Measurements from ENCODE around the gene GOSR2. TPM values are rescaled to one million over a fixed set of nuclear protein-coding genes. Genes with fewer than 3 reads are reported as not detected.

The GOSR2 gene
- total and polyA plus RNA-seq, 2 donors from 2014 or later, result 61.4 to 68.2 TPM

DNA sequence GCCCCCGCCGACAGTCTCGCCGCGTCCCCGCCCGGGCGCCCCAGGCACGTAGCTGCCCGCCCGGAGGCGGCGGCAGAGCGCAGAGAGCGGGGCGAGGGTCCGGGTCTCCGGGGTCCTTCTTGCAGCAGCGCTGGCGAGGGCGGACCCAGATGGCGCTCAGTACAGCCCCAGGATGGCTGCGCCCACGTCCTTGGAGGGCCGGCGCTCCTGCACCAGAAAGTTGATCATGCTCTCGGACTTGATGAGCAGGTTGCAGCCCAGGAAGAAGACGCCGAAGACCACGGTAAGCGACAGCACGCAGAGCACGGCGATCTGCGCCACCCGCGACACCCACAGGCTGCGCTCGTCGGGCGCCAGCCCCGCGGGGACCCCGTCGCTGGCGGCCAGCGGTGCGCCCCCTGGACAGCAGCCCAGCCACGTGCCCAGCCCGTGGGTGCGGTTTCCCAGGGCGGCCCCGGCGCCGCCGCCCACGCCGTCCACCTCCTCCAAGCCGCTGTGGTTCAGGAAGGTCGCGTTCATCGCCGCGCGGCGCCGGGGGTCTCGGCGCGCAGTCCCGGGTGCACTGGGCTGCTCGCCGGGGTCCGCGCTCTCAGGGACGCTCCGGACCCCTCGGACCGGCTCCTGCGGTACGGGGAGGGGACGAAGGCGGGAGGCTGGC lies 55.7 kb downstream of the GOSR2 start:
- Histone ChIP-seq H3K36me3 (ENCODE audit: control insufficient read depth in 2 of 3, insufficient read depth in 3 of 3, low read length in 3 of 3) (no peaks in the 10 kb centered on the region), H3K4me1 (ENCODE audit: control insufficient read depth in 2 of 3, insufficient read depth in 2 of 3, low read depth in 1 of 3, low read length in 3 of 3) (peaks cover 0 to 8% (median 0%) of the 10 kb centered on the region in 3 donors), H3K4me3 (ENCODE audit: low read length in 3 of 3) (peak overlapping the region in 1 of 3 donors; percentile 52), H3K27ac (ENCODE audit: low read depth in 2 of 2, low read length in 2 of 2) (no peak overlapping the region), H3K9me3 (ENCODE audit: control insufficient read depth in 2 of 3, insufficient read depth in 1 of 3, low read length in 3 of 3) (no peaks in the 10 kb centered on the region), H3K27me3 (ENCODE audit: control insufficient read depth, insufficient read depth, low read length) (peaks cover 21% of the 10 kb centered on the region), H3K9ac (ENCODE audit: low read length in 3 of 3) (no peak overlapping the region)
- DNase-seq (peak in 3 of 5 donors; percentile 17 to 81 (median 50)), FAIRE-seq (no peak)
- intact Hi-C loops (cut with DNase I), result no loop called here
- TF ChIP-seq, protein P1, sequence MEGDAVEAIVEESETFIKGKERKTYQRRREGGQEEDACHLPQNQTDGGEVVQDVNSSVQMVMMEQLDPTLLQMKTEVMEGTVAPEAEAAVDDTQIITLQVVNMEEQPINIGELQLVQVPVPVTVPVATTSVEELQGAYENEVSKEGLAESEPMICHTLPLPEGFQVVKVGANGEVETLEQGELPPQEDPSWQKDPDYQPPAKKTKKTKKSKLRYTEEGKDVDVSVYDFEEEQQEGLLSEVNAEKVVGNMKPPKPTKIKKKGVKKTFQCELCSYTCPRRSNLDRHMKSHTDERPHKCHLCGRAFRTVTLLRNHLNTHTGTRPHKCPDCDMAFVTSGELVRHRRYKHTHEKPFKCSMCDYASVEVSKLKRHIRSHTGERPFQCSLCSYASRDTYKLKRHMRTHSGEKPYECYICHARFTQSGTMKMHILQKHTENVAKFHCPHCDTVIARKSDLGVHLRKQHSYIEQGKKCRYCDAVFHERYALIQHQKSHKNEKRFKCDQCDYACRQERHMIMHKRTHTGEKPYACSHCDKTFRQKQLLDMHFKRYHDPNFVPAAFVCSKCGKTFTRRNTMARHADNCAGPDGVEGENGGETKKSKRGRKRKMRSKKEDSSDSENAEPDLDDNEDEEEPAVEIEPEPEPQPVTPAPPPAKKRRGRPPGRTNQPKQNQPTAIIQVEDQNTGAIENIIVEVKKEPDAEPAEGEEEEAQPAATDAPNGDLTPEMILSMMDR (IDR thresholded peaks at IDR 0.05; ENCODE audit: borderline replicate concordance, extremely low read depth, insufficient read depth), result no peak

DNA sequence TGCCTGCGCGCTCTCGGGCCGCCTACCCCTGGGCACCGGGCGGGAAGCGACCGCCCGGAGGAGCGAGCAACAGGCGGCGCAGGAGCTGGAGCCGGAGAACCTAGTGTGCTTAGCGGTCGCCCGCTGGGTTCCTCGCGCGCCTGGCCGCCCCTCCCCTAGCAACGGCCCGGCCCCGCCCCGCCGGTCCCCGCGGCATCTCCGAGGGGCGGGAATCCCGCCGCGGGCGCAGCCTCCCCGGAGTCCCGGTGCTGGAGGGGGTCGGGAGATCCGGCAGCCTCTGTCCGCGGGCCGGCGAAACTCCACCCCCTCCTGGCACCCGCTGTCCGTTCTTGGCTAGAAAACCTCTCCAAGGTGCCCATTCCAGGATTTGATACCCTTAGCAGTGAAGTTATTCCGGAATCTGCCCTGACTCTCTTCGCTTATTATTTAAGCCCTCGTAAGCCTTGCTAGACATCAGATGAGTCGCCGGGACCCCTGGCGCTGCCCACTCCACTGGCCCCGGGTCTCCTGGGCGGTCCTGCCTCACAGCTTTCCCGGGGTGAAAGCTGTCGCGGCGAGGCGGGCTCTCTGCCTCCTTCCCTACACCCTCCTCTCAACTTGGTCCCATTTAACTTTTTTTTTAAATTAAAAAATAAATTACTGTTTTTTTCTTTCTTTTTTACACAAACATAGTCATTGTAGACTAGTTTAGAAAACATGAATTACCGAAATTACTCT lies 56.3 kb downstream of the GOSR2 start, which contains the start of gene RPRML:
RPRML (minus strand) TSS at position 107 of the 717 bp plus-strand sequence. CDS start 246 bp downstream, outside the sequence.
- Histone ChIP-seq H3K36me3 (ENCODE audit: control insufficient read depth in 2 of 3, insufficient read depth in 3 of 3, low read length in 3 of 3) (no peaks in the 10 kb centered on the region), H3K4me1 (ENCODE audit: control insufficient read depth in 2 of 3, insufficient read depth in 2 of 3, low read depth in 1 of 3, low read length in 3 of 3) (peaks cover 0 to 8% (median 0%) of the 10 kb centered on the region in 3 donors), H3K27ac (ENCODE audit: low read depth in 2 of 2, low read length in 2 of 2) (no peak within 1 kb of the TSS), H3K9me3 (ENCODE audit: control insufficient read depth in 2 of 3, insufficient read depth in 1 of 3, low read length in 3 of 3) (no peaks in the 10 kb centered on the region), H3K9ac (ENCODE audit: low read length in 3 of 3) (no peak within 1 kb of the TSS), H3K4me3 (ENCODE audit: low read length in 3 of 3) (peak within 1 kb of the TSS in 1 of 3 donors; percentile 52), H3K27me3 (ENCODE audit: control insufficient read depth, insufficient read depth, low read length) (peaks cover 21% of the 10 kb centered on the region)
- DNase-seq, result peak; percentile 33 to 81 (median 47)
- FAIRE-seq, result no peak
- intact Hi-C loops (cut with DNase I), result no loop called here
- TF ChIP-seq, protein P1 (IDR thresholded peaks at IDR 0.05; ENCODE audit: borderline replicate concordance, extremely low read depth, insufficient read depth), result no peak

DNA sequence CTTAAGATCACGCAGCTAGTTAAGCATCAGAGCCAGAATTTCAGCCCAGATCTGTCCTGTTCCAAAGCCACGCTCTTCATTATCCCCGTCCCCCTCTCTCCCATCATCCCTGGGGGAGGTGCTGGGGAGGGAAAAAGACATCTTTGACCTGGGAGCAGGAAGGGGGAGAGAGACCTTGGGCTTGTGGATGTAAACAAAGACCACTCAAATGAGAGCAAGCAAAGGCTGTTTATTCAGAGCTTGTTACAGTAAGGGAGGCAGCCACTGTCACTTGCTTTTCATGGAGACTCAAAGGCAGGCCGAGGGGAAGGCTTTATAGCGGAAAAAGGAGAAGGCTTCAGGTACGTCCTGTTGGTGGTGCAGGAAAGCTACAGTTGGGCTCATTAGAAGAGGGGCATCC lies 59.6 kb downstream of the GOSR2 start:
- Histone ChIP-seq H3K27ac (ENCODE audit: low read depth in 2 of 2, low read length in 2 of 2) (no peak overlapping the region), H3K9me3 (ENCODE audit: control insufficient read depth in 2 of 3, insufficient read depth in 1 of 3, low read length in 3 of 3) (no peaks in the 10 kb centered on the region), H3K9ac (ENCODE audit: low read length in 3 of 3) (no peak overlapping the region), H3K27me3 (ENCODE audit: control insufficient read depth, insufficient read depth, low read length) (peaks cover 8% of the 10 kb centered on the region), H3K36me3 (ENCODE audit: control insufficient read depth in 2 of 3, insufficient read depth in 3 of 3, low read length in 3 of 3) (no peaks in the 10 kb centered on the region), H3K4me1 (ENCODE audit: control insufficient read depth in 2 of 3, insufficient read depth in 2 of 3, low read depth in 1 of 3, low read length in 3 of 3) (peaks cover 0 to 8% (median 0%) of the 10 kb centered on the region in 3 donors), H3K4me3 (ENCODE audit: low read length in 3 of 3) (no peak overlapping the region)
- TF ChIP-seq, protein P1 (IDR thresholded peaks at IDR 0.05; ENCODE audit: borderline replicate concordance, extremely low read depth, insufficient read depth), result no peak
- peak in 1 of 5 donors; percentile 1 for DNase-seq
- no peak for FAIRE-seq
- intact Hi-C loops (cut with DNase I), result no loop called here

Measured in kidney (tissue), 14 donors.